Measurements from ENCODE around the gene CACUL1. TPM values are rescaled to one million over a fixed set of nuclear protein-coding genes. Genes with fewer than 3 reads are reported as not detected.

The CACUL1 gene
- total RNA-seq, 4 donors from 2014 or later = 24.0 to 45.7 (median 26.4) TPM

GRCh38 chr10:118626953-118627352 lies 127.8 kb downstream of the CACUL1 start:
- 44 to 63% methylated on average over 3 of the region's 3 CpGs for WGBS, 2 donors
- no peak overlapping the region for H3K27ac ChIP-seq
- TF ChIP-seq CTCF (IDR thresholded peaks at IDR 0.05) = no peak
- TF ChIP-seq POLR2A (IDR thresholded peaks at IDR 0.05) = no peak
- no peak for TF ChIP-seq EP300 (IDR thresholded peaks at IDR 0.05)
- H3K27me3 ChIP-seq = no peaks in the 10 kb centered on the region
- H3K4me3 ChIP-seq = no peak overlapping the region
- H3K36me3 ChIP-seq = no peaks in the 10 kb centered on the region
- DNase-seq (ENCODE audit: low spot score in 2 of 2) = no peak
- H3K9me3 ChIP-seq = no peaks in the 10 kb centered on the region
- peaks cover 0 to 5% (median 0%) of the 10 kb centered on the region in 4 donors for H3K4me1 ChIP-seq

Other genes starting within 250 kb of the CACUL1 start
- gene PRLHR, start 159.3 kb downstream of the CACUL1 start, total RNA-seq = not detected